ENCODE results near the gene GLO1. TPM values are rescaled to one million over a fixed set of nuclear protein-coding genes. Genes with fewer than 3 reads are reported as not detected.

GLO1 gene
- total RNA-seq, 1 donor from 2014 or later = 52.0 TPM

GRCh38 chr6:38736951-38737350 is 34.0 kb upstream of the GLO1 start:
- peaks cover 17% of the 10 kb centered on the region for H3K27me3 Mint-ChIP-seq
- no peak overlapping the region for H3K4me3 Mint-ChIP-seq
- CTCF ChIA-PET = no interaction called here

GRCh38 chr6:38730140-38730862 is 27.4 kb upstream of the GLO1 start:
- H3K4me3 Mint-ChIP-seq = no peak overlapping the region
- no peaks in the 10 kb centered on the region for H3K36me3 Mint-ChIP-seq (ENCODE audit: low read depth)
- peaks cover 1% of the 10 kb centered on the region for H3K9me3 Mint-ChIP-seq
- H3K4me1 Mint-ChIP-seq = no peaks in the 10 kb centered on the region
- no peak for TF ChIP-seq CTCF (IDR thresholded peaks at IDR 0.05)
- ChIA-PET CTCF (no interaction called here), POLR2A (no interaction called here)
- no peak overlapping the region for H3K27ac Mint-ChIP-seq
- intact Hi-C loops (cut with micrococcal nuclease) = no loop called here
- ATAC-seq (ENCODE audit: low read depth) (no peak), DNase-seq (no peak)
- peaks cover 7% of the 10 kb centered on the region for H3K27me3 Mint-ChIP-seq

More at GRCh38 chr6:38736951-38737350, 34.0 kb upstream of the GLO1 start:
- POLR2A ChIA-PET = no interaction called here
- Mint-ChIP-seq H3K27ac (no peak overlapping the region), H3K9me3 (peaks cover 5% of the 10 kb centered on the region), H3K36me3 (ENCODE audit: low read depth) (no peaks in the 10 kb centered on the region), H3K4me1 (no peaks in the 10 kb centered on the region)
- DNase-seq (no peak), ATAC-seq (ENCODE audit: low read depth) (no peak)
- no peak for TF ChIP-seq CTCF (IDR thresholded peaks at IDR 0.05)
- intact Hi-C loops (cut with micrococcal nuclease) = no loop called here

GRCh38 chr6:38728203-38728602 is 25.3 kb upstream of the GLO1 start:
- ATAC-seq (ENCODE audit: low read depth) (no peak), DNase-seq (no peak)
- ChIA-PET CTCF (no interaction called here), POLR2A (no interaction called here)
- Mint-ChIP-seq H3K36me3 (ENCODE audit: low read depth) (no peaks in the 10 kb centered on the region), H3K4me3 (no peak overlapping the region), H3K9me3 (no peaks in the 10 kb centered on the region), H3K27me3 (peaks cover 4% of the 10 kb centered on the region), H3K4me1 (no peaks in the 10 kb centered on the region), H3K27ac (no peak overlapping the region)
- TF ChIP-seq CTCF (IDR thresholded peaks at IDR 0.05) = no peak
- intact Hi-C loops (cut with micrococcal nuclease) = no loop called here

- no peak for TF ChIP-seq CTCF (IDR thresholded peaks at IDR 0.05)
- ChIA-PET CTCF (no interaction called here), POLR2A (no interaction called here)
- no peak overlapping the region for H3K4me3 Mint-ChIP-seq
- H3K27ac Mint-ChIP-seq = no peak overlapping the region
- ATAC-seq (ENCODE audit: low read depth) (no peak), DNase-seq (no peak)
- no peaks in the 10 kb centered on the region for H3K36me3 Mint-ChIP-seq (ENCODE audit: low read depth)
- intact Hi-C loops (cut with micrococcal nuclease) = no loop called here
- peaks cover 3% of the 10 kb centered on the region for H3K9me3 Mint-ChIP-seq
- H3K4me1 Mint-ChIP-seq = no peaks in the 10 kb centered on the region
- H3K27me3 Mint-ChIP-seq = peaks cover 11% of the 10 kb centered on the region
Measured at GRCh38 chr6:38725414-38726183, 22.7 kb upstream of the GLO1 start.

- Mint-ChIP-seq H3K4me3 (no peak overlapping the region), H3K36me3 (ENCODE audit: low read depth) (no peaks in the 10 kb centered on the region), H3K27me3 (peaks cover 19% of the 10 kb centered on the region), H3K27ac (no peak overlapping the region), H3K4me1 (no peaks in the 10 kb centered on the region), H3K9me3 (peaks cover 6% of the 10 kb centered on the region)
- no peak for ATAC-seq (ENCODE audit: low read depth)
- intact Hi-C loops (cut with micrococcal nuclease) = no loop called here
- ChIA-PET CTCF (no interaction called here), POLR2A (no interaction called here)
- TF ChIP-seq CTCF (IDR thresholded peaks at IDR 0.05) = no peak
- DNase-seq = no peak
Measured at GRCh38 chr6:38724343-38724742, 21.4 kb upstream of the GLO1 start.

Measured in activated B cell treated with CpG ODN at 0.5 μM for 24 hours (primary cell).